Suppressor macrophage treated with lipopolysaccharide for 4 hours (primary cell): ENCODE data around the gene LAYN.

Source experiments
- DNase-seq: peaks from one replicate; pipeline ENCODE4 v3.0.0-alpha.2; 2020

The LAYN gene, protein sequence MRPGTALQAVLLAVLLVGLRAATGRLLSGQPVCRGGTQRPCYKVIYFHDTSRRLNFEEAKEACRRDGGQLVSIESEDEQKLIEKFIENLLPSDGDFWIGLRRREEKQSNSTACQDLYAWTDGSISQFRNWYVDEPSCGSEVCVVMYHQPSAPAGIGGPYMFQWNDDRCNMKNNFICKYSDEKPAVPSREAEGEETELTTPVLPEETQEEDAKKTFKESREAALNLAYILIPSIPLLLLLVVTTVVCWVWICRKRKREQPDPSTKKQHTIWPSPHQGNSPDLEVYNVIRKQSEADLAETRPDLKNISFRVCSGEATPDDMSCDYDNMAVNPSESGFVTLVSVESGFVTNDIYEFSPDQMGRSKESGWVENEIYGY

DNA sequence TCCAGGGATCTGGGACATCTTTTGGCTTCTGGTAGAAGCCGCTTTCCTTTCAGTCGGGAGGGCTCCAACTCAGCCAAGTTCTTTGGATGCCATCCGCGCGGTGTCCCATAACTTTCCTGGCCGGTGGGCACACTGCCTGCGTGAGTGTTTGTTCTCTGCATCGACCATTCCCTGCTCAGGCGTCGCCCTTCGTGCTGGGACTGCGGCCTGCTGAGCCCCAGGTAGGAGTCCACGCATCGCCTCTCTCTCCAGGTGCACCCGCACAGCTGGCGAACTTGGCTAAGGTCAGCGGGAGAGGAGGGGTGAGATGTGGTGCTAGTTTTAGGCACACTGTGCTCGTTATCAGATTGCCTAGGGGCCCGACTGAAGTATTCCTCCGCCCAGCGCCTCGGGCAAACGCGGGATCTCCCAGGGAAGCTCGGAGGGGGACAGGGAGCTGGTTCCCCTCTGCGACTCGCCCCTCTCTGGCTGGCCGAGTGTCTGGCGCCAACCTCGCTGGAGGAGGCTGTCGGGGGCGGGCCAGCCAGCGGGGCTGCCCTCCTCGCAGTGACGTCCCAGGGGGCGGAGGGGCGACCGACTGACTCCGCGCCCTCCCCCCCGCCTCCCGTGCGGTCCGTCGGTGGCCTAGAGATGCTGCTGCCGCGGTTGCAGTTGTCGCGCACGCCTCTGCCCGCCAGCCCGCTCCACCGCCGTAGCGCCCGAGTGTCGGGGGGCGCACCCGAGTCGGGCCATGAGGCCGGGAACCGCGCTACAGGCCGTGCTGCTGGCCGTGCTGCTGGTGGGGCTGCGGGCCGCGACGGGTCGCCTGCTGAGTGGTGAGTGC, at the start of gene LAYN:
TSS of gene LAYN (plus strand) at position 607 of the 823 bp plus-strand sequence. CDS start at position 731, 124 bp downstream.
- DNase-seq: no peak

DNA sequence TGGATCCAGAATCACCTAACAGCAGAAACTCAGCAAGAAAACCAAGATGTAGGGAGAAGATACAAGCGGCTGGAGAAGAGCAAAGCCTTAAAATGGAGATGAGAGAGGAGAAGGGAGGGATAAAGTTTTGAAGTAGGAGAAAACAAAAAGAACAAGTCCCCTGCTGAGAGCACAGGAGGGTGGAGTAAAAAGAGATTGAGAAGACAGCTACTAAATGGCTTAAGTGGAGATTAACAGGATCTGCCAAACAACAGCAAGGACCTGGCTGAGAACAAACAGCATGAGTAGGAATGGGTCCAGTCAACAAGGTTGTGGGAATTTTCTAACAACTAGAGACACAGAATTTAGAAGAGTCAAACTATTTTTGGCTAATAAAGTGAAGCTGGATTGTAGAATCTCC, 46.5 kb upstream of the LAYN start:
- no peak for DNase-seq

DNA sequence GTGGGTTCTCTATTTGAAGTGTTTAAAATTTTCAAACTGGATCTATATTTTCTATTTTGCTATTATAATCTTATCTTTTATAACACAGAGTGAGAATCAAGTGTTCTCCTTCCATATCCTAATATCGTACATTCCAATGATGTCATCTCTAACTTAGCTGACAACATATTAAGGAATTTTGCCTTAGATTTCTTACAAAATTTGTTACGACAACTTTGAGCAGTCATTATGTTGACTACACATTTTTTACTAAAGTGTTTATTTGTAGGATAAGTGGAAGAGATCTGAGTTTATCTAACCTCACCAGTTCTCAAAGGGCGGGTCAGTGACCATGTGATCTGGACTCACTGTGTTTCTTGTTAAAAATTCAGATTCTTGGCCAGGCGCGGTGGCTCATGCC, 41.0 kb upstream of the LAYN start:
- no peak for DNase-seq

DNA sequence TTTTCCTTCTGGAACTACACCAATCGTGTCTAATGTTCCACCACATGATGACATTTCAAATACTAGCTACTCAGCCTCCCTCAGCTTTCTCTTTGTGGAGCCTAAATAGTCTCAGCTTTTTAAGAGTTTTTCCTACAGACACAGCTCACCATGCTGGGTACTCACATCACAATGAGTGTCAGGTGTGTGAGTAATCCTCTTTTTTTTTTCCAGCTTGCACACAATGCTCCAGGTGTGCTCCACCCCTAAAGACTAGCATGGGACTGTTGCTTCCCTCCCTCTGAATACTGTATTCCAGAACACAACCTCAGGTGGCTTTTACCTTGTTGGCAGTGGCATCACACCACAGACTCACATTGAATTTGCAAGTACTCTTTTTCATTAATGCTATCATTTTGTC, 40.0 kb upstream of the LAYN start:
- no peak for DNase-seq

DNA sequence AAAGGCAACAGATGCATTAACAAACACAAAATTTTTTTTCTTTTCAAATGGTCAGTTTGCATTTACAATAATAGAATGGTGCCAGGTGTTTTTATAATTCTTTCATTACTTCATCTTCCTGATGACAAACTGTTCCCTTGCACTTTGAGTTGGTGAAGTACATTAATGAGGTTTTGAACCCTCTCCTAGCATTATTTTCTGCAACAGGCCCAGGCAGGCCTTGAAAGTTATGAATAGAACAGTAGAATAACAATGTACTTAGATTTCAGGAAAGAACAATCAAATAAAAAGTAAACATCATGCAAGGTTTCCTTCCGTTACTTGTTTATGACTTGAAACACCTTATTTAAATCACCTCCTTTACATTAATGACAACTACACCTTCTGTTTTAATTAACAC, 37.9 kb upstream of the LAYN start:
- no peak for DNase-seq

DNA sequence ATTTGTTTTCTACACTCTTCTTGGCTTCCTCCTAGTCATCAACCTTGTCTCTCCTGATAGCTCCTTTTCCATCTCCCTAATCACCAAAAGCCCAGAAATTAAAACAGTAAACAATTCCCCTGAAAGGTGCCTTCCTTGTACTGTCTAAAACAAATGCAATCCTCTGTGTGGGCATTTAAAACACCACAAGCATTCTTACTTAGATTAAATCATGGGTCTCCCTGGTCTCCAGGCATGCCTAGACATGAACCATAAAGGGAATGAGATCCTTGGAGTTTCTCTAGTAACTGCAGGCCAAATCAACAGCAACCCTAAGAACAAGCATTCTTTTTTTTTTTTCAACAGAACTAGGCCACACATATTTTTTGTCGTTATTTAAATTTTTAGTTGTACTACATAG, 30.2 kb upstream of the LAYN start:
- no peak for DNase-seq

DNA sequence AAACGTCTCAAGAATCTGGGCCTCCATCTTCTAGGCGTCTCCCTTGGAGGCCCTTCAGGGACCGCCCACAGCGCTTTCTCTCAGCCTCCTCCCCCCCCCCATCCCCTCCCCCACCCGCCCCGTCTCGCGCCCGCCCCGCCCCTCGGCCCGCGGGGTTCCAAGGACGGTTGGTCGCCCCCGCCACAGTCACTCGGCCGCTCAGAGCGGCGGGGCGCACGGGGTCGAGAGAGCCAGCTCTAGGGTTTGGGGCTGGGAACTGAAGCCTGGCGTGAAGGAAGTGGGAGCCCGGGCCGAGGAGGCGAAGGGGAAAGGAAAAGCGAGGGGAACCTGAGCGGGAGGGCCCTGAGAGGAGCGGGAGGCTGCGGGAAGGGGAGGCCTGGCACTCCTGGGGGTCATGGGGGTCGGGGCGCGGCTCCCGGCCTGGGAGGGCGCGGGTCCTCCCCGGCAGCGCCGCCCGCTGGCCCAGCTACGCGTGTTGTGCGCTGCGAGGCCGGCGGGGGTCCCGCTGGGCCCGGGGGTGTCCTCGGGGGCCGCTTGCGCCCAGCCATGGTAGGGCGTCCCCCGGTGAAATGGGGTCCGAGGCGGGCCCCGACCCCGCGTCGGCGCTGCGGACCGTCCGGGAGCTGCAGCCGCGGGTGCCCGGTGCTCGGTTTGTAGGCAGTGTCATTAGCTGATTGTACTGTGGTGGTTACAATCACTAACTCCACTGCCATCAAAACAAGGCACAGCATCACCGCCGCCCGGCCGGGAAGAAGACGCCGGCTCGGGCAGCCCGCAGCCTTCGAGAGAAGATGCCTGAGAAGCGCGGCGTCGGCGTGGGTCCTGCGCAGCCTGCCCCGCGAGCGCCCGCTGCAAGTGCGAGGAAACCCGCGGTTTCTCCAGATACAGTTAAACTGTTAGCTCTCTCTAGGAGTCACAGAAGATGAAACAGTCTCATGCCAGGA, 28.0 kb upstream of the LAYN start, which contains the start of gene BTG4:
TSS of gene BTG4 (minus strand) at position 91 of the 944 bp plus-strand sequence. CDS start 13,610 bp downstream, outside the sequence.
- peak; percentile 27 for DNase-seq

DNA sequence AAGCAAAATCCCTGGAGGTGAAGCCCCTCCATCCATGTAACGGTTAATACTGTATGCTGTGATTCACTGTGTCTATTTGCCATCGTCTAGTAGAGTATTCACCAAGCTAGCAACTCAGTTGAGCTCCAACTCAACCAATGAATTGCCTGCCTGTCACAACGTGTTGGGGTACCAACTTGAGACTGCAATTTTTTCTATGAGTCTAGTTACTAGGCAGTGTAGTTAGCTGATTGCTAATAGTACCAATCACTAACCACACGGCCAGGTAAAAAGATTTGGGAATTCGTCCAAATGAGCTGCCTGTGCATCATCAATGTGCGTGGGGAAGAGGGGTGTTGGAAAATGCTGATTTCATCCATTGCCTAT, 27.3 kb upstream of the LAYN start:
- no peak for DNase-seq

DNA sequence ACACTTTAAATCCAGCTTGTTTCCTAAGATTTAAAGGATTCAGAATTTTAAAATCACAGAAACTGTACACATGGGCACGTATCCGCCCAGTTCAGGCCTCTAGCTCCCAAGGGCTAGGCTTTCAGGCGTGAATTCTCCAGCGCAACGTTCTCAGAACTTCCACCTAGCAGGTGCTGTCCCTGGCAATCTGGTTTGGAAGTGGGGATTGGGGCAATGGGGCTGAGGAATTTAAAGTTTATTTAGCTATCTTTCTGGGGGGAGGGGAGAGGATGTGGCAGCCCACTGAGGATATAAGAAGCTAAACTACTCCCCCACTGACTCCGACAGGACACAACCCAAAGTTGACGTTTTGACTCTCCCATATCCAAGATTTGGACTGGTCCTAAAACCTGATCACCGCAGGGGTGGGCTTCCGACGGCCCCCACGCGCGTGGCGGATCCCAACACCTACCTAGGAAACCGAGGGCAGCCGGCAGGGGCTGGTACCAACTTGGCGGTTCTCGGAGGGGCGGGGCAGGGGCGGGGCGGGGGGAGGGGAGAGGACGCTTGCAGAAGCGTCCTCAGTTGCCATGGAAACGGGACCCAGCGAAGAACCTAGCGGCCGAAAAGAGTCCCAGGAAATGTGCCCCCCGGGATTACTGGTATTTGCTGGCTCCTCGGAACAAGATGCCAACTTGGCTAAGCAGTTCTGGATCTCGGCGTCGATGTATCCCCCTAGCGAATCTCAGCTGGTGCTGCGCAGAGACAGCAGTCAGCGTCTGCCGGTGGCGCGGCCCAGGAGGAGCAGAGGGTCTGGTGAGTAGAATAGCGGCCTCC, 26.1 kb upstream of the LAYN start, which contains the start of gene HOATZ:
TSS of gene HOATZ (plus strand) at position 563 of the 816 bp plus-strand sequence. CDS start at position 570, 7 bp downstream.
- no peak for DNase-seq

DNA sequence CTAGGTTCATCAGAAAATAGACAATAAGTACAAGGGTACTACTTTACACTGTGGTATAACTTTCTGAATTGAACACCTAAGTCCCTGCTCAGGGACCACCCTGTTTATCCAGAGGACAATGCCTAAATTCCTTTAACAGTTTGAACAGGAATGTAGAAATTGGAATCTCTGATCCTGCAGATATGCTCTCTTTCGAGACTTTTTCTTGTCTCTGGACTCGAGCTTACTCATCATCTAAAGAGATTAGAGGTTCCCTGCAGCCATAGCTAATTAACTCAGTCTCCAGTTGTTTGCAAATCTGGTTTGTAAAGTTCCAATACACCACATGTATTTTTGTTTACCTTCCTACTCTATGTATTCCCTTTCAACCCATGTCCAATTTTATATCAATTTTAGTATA, 24.9 kb upstream of the LAYN start:
- no peak for DNase-seq

DNA sequence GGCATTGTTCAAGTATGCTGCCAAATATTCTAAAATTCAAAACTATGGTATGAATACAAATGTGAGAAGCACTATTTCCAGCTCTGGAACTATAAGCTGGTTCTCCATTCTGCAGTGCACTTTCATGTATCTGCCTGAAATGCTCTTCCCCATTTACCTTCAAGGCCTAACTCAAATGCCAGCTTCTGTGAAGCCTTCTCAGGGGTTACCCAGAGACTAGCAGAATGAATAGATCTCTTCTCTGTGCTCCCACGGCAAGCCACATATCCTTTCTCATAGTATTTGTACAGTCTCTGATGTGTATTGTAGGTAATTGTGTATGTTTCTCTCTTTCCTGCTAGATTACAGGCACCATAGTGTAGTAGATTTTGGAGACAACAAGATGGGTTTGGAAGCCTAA, 21.9 kb upstream of the LAYN start:
- no peak for DNase-seq

DNA sequence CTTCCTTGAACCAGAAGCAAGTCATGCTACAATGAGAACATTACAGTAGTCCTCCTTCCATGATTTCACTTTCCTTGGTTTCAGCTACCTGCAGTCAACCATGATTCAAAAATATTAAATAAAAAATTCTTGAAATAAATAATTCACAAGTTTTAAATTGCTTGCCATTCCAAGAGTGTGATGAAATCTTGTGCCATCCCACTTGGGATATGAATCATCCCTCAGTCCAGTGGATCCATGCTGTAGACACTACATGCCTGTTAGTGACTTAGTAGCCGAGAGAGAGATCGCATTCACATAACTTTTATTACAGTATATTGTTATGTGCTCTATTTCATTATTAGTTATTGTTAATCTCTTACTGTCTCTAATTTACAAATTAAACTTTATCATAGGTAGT, 20.0 kb upstream of the LAYN start:
- DNase-seq: no peak

DNA sequence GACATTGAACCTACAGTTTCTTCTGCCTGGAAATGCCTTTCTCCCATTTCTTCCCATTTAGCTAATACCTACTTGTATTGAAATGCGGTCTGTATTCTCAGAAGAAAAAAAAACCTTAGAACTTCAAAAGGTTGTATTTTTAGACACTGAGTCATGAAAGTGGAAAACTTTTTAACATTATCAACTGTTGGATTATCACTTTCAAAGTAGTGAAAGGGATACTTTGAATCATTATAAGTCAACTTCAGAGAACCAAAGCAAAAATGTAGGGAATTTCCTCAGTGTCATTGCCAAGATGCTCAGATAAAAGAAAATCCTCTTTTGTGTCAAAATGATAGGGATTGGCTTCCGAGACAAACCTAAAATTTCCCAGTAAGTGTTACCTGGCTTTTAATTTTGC, 19.4 kb upstream of the LAYN start:
- DNase-seq: no peak

DNA sequence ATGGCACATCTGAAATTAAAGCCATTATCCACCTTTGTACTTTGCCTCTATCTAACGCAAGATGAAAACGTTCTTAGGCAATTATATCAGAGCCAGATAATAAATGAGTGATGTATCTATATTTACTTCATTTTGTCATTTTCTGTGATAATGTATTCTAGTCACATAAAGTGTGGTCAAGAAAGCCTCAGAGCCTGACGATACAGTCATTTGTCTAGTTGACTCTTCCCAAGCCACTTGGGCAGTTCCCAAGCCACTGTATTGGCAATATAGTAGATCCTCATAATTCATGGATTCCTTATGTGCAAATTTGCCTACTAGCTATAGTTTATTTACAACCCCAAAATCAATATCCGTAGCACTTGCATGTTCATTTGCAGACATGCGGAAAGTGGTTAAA, 18.1 kb upstream of the LAYN start:
- no peak for DNase-seq

DNA sequence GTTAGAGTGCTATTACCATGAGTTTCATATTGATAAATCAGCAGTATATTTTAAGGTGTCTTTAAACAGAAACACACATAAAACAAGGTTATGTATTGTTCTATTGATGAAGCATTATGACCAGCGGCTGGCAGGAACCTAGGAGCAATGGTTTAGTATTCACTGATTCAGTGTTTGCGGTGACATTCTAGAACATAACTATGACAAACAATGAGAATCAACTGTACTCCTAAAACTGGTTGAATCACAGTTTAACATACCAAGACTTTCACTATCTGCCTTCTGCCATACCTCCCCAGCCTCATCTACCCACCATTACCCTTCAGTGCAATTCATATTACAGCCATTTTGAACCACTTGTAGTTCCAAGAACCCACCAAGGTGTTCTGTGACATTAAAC, 17.2 kb upstream of the LAYN start:
- DNase-seq: no peak

DNA sequence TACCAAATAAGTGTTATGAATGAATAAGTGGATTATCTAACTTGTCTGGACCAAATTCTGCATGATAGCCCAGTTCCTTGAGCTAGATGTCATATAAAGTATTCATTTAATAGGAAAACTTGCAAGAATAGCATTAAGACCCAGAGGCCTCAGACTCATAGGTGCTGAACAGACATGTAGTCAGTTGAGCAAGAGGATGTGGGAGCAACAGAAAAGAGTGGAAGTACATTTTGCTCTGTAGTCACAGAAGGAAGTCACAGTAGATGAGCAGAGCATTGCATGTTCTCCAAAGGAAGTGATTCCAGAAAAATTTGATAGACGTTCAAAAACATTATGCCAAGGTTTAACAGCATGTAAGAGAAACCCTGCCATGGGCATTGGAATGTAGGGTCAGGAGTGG, 16.5 kb upstream of the LAYN start:
- peak; percentile 52 for DNase-seq

DNA sequence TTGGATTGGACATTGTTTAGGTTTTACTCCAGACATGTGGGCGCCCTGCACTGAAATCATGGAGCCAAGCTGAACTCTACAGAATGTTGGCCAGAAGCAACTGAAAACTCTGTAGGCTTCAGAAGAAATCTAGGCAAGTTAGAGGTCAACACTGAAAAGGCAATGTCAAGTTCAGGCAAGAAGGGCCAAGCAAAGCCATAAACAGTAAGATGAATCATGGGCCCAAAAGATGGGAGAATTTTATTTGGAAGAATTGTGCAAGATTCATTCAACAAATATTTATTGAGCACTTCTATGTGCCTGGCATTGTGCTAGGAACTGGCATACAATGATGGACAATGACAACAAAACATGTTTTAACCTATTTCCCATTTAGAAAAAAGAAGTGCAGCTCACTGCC, 15.1 kb upstream of the LAYN start:
- DNase-seq: no peak

DNA sequence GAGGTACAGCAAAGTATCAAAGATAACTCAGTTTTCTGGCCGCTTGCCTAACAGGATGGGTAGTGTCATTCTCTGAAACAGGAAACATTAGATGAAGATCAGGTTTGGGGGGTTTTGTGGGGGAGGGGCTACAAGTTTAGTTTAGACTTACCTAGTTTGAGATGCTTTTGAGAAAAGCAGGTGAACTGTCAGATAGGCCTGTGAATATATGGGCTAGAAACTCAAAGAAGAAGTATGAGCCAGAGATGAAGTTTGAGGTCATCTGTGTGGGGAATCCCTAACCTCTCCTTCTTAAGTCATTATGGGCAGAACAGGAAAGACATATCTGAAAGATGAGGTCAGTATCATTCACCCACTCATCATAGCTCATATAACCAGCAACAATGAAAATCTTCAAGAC, 14.0 kb upstream of the LAYN start:
- DNase-seq: peak; percentile 71

DNA sequence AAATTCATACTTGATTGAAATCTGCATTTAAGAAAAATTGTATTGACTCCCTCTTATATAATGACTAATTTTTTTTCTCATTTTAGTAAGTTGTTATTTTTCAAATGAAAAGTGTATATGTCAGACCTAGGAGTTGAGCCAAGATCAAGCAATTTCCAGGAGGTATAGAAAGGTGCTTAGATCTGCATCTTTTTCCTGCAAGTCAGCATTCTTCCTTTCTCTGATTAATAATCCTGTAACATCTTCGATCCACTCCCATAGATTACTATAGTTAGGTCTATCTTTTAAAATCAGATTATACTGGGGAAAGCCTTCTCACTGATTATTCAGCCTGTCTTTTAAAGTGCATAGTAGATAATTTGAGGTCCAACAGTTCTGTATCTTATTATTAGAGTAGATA, 13.2 kb upstream of the LAYN start:
- no peak for DNase-seq

DNA sequence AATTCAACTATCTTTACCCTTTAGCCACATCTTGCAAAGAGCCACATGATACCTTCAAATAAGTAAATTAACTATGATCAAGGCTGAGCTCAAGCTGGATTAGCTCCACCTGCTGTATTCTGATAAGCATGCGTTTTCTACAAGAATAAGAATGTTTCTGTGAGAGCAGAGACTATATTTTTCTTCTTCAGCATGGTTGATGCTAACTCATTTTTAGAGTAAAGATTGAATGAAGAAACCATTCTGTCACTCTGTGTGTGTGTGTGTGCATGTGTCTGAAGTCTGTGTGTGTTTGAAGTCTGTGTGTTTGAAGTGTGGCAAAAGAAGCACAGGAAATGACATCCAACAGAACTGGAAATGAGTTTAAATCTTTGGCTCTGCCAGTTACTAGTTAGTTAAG, 12.0 kb upstream of the LAYN start:
- DNase-seq: no peak

DNA sequence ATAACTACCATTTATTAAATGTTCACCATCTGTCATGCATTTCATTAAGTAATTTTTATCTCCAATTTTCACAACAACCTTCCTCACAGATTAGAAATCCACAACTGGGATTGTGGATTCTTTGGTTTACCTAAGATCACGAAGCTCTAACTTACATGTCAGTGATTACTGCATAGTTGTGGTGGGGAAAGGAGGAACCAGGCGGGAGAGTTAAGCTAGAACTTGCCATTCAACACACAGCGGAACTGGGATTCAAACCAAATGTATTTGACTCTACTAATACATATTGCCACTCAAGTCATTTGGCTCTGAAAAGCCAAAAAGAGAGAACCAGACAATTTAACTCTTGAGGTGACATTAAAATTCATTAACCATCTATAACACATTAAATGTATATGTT, 10.4 kb upstream of the LAYN start:
- peak; percentile 37 for DNase-seq

DNA sequence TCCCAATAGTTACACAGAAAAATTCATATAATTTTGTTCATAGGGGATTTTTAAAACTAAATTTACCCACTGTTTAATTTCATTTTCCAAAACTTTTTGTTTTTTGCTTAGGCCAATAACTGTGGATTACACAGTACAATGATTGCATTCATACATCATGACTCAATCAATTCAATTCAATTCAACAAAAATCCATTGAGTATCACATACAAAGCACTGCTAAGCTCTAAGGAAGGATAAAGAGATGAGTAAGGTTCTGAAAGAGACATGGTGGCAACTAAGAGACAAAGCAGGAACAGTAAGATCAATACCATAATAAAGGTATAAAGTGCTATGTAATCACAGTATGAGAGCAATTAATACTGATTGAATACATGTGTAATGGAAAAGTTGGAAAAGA, 9.4 kb upstream of the LAYN start:
- peak; percentile 32 for DNase-seq
